Erythroblast (primary cell): Measurements from ENCODE around the gene HTT-AS.

ENCODE experiments used
- DNase-seq, 2 experiments: peaks; one replicate each; lab custom pipeline; 2025; lab: John Stamatoyannopoulos, UW
- GATA1 ChIP-seq: IDR thresholded peaks from 2 replicates; pipeline ENCODE4 v1.6.1; 2011; ENCODE audit warnings: low read depth, mild to moderate bottlenecking, control low read depth, low read length, moderate library complexity
- POLR2A ChIP-seq: IDR thresholded peaks from 2 replicates; pipeline ENCODE4 v1.6.1; 2011; ENCODE audit warnings: mild to moderate bottlenecking, low read length

HTT-AS gene

GRCh38 chr4:3021127-3021526 is 53.2 kb downstream of the HTT-AS start:
- TF ChIP-seq GATA1 (no peak), POLR2A (no peak)
- no peak for DNase-seq

GRCh38 chr4:3019145-3019846 is 55.0 kb downstream of the HTT-AS start:
- TF ChIP-seq GATA1 (no peak), POLR2A (no peak)
- no peak for DNase-seq

GRCh38 chr4:3017504-3017903 is 56.8 kb downstream of the HTT-AS start:
- TF ChIP-seq POLR2A: no peak
- no peak for TF ChIP-seq GATA1

GRCh38 chr4:3016961-3017360 is 57.4 kb downstream of the HTT-AS start:
- TF ChIP-seq POLR2A (no peak), GATA1 (no peak)
- DNase-seq: no peak

More at GRCh38 chr4:3017504-3017903, 56.8 kb downstream of the HTT-AS start:
- no peak for DNase-seq

- no peak for TF ChIP-seq GATA1
- TF ChIP-seq POLR2A: no peak
- peak; percentile 22 to 72 for DNase-seq
Observed at GRCh38 chr4:3013839-3014350, 60.4 kb downstream of the HTT-AS start.
